Activated CD4-positive, alpha-beta T cell treated with anti-CD3 and anti-CD28 coated beads, Interleukin-2, amount 50 U/mL, for 24 hours (primary cell): ENCODE measurements around the gene TAF11L14.

Experiments
- DNase-seq, 2 donors: peaks; one replicate each; pipeline ENCODE4 v3.0.0-alpha.2; 2020; ENCODE audit warnings: low read depth in 1 of 2, low spot score in 1 of 2

Gene TAF11L14

GRCh38 chr5:17678751-17679324 lies 44.6 kb downstream of the TAF11L14 start:
- DNase-seq: no peak

- DNase-seq: no peak
Observed at GRCh38 chr5:17679597-17680203, 45.4 kb downstream of the TAF11L14 start.

- DNase-seq: no peak
Observed at GRCh38 chr5:17680737-17681136, 46.5 kb downstream of the TAF11L14 start.
